GOT3 (cell line): ENCODE measurements around the gene AGK.
"Not testable (repeated sequence)": the region's sequence is repeated elsewhere in the genome, so short reads cannot be mapped to it uniquely, and the experiment has no call there.

Experiments
- DNase-seq: peaks from one replicate; lab custom pipeline; 2025; ENCODE audit warnings: mixed read lengths; lab: John Stamatoyannopoulos, UW

Gene AGK

DNA sequence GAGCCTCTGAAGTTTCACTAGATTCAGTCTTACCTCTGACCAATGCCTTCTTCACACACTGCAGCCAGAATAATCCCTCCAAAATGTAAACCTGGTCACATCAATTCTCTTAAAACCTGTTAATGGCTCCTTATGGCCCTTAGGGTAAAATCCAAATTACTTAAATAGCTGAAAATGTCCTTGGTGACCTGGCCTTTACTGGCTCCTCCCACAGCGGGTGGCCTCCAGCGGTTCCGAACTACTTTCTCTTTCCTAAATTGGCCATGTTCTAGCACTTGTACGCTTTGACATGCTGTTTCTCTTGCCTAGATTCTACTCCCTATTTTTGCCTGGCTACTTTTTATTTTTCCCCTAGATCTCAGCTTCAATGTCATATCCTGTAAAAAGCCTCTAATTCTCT is 36.1 kb downstream of the AGK start:
- DNase-seq = no peak

DNA sequence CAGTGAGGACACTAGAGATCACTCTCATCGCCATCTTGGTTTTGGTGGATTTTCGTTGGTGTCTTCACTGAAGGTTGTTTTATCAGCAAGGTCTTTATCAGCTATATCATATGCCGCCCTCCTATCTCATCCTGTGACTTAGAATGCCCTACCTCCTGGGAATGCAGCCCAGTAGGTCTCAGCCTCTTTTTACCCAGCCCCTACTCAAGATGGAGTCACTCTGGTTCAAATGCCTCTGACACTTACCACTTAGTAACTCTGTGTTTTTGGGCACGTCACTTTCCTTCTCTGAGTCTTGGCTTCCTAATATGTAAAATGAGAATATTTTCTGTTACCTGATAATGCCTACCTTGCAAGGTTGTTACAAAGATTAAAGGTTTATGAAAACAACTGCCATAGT is 37.7 kb downstream of the AGK start:
- DNase-seq = no peak

DNA sequence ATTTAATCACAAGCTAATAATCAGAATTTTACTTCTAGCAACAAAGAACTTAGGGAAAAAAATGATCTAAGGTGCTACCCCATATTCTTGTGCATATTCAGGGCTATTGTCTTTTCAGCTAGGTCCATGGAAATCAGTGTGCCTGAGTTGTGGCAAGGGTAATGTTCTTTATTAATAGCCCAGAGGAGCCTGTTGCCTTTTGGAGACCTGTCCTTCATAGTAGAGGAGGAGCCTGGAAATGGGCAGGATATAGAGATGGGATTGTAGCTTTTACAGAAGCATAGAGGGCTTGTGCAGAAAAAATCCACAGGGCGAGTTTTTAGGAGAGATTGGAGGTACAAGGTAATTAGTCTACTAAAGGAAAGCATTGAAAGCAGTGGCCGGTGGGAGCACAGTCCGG is 38.9 kb downstream of the AGK start:
- DNase-seq = no peak

DNA sequence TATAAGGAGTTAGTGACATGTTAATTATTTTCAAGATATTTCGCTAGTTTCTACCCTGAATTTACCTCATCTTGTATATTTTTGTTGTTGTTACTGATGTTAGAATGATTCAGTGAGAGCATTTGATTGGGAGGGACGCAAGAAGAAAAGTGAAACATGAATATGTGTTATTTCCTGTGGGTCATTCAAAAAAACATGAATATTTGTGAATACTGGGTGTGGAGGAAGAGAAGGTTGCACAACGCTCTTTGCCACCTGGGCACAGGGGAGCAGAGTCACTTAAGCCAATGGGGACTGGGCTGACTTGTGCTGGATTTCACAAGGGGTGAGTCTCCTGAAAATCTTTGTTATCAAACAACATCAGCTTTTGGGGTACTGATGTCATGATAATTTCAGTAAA is 39.5 kb downstream of the AGK start:
- no peak for DNase-seq

DNA sequence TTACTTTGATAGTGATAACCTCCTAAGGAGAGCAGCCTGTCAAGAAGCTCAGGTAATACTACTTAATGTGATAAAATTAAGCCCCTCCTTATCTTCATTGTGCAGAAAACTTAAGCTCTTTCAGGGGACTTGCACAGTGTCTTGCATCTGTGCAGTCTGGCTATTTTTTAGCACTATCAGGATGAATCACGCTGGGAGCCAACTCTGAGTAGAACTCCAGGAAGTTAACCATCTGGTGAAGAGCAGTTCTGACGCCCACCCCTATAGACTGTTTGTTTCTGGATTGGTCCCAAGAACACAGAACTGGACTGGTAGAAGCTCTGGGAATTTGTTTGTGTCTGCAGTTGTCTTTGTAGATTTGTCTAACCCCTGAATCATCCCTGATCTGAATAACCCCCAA is 41.9 kb downstream of the AGK start:
- DNase-seq = no peak

DNA sequence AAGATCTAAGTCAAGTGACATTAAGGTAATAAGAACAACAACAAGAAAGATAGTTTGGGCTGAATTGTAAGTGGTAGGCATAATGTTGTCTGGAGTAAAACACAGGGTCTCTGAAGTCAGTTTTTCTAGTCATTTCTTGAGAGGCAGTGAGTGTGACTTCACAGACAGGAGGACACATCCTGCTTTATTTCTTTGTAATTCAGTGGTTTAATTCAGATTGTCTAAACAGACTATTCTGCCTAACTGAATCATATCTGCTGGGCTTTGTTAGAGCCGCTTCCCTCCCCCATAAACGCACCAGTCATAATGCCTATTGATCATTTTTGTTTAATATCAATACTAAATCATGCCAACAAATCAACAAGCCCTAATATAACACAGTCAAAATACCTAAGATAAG is 46.8 kb downstream of the AGK start:
- DNase-seq = no peak

DNA sequence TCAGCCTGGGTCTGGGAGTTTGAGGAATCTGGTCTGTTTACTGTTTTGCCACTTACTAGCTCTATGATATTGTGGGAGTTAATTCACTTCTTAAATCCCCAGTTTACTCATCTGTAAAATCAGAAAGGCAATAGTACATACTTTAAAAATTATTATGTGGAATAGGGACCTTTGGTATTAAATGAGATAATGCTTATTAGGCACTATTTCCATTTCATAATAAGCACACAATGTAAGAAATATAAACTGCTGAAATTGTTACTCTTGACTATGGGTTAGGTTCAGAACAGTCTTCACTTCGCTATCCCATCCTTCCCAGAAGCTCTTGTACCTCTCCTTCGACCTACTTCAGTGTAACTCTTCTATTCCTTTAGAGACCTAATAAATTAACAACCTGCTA is 47.2 kb downstream of the AGK start:
- no peak for DNase-seq

DNA sequence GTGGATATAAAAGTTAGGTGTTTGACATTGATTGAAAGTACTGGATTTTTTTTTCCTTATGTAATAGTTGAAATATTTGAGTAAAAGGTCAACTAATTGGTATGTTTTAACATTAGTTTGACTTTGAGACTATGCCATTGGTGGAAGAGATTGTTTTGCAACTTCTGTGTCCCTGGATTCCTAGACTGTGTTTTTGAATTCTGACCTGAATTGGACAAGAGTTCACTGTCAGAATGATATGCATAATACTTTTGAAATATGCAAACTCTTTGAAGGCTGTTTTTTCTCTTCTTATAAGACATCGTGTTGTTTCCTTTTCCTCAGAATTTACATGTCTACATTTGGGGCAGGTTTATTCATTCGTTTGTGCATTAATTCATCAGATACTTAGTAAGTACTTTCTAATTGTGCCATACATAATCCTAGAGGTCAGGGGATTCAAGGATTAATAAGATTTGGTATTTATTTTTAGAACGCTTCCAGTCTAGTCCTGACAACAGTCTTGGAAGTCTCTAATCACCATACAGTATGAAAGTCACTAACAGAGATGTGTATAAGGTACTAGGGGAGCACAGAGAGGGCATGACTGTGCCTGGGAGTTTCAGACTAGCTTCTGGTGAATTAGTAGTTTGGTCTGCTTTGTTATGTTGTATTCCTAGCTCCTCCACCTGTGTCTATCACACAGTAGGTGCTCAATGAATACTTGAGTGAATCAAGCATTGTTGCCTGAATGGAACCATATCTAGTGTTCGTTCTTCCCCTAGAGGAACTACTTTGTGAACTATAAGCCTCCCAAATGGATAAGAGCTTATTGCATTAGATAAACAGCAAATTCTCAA is 49.2 kb downstream of the AGK start:
- DNase-seq = no peak

DNA sequence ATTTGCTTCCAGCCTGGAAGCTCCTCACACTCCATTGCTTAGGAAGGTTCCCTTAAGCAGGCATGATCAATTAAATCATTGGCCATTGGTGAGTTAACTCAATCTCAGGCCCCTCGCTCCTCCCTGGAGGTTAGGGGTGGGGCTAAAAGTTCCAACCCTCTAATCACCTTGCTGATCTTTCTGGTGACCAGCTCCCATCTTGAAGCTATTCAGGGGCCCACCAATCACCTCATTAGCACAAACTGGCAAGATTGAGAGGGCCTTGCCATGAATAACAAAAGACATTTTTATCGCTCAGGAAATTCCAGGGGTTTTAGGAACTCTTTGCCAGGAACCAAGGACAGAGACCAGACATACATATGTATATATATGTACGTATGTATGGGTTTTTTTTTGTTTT is 58.4 kb downstream of the AGK start:
- no peak for DNase-seq

DNA sequence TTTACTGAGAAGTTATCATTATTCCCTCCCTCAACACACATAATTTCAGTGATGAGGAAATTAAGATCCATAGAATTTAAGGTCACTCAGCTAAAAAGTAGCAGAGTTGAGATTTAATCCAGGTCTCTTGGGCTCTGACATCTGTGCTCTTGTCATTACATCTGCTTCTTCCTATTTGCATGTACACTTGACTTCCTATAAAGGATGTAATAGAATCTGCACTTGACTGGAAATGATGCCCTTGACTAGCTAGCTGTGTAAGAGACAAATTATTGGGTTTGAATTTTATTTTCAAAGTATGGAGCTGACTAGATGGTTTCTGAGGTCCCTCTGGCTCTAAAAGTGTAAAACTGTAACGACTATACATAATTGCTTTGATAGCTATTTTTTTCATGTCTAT is 59.5 kb downstream of the AGK start:
- DNase-seq = no peak

DNA sequence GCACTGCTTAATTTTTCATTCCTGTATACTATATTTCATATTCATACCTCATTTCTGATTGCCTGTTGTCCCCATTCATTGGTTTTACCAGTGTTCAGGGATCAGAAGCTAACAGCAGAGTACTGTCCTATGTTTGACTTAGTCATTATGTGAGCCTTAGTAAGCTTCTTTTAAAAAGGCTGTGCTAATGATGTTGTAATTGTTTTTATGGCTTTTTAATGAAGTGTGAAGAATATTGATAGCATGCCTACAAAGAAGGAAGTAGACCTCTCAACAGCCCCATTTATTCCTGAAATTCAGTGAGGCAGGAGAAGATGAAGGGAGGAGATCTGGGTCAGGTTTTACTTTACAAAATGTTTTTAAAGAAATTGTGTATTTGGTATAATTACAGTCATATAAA is 61.7 kb downstream of the AGK start:
- DNase-seq = no peak

DNA sequence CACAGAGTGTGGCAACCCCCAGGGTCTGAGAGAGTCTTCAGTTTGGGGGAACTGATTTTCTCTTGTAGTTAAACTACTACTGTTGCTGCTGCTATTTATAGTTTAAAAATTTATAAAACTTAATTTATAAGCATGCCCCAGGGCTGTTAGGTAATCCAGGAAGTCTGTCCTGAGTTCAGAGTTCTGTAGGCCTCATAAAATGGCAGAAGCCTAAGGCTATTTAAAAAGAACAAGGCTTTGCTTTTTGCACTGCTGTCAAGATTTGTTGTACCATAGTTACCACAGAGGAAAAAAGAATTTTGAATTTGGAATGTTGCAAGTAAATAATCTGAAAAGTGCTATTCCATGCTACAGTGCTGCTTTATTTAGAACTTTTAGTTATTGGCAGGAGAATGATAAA is 66.1 kb downstream of the AGK start:
- no peak for DNase-seq

DNA sequence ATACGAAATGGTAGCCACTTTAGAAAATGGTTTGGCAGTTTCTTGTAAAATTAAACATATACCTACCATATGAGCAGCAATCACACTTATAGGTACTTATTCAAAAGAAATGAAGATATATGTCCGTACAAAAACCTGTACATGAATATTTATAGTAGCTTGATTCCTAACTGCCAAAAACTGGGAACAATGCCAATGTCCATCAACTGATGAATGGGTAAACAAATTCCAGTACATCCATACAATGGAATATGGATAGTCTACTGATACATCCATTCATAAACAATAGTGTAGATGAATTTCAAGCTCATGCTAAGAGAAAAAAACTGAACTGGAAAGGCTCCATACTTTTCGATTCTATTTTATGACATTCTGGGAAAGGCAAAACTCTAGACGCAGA is 68.5 kb downstream of the AGK start:
- DNase-seq = no peak

DNA sequence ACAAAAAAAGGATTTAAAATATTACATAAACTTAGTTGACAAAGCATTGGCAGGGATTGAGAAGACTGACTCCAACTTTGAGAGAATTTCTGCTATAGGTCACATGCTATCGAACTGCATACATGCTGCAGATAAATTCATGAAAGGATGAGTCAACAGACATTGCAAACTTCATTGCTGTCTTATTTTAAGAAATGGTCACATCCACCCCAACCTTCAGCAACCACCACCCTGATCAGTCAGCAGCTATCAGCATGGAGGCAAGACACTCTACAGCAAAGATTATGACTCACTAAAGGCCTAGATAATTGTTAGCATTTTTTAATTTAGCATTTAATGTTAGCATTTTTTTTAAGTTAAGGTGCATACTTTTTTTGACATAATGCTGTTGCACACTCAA is 73.6 kb downstream of the AGK start:
- no peak for DNase-seq

DNA sequence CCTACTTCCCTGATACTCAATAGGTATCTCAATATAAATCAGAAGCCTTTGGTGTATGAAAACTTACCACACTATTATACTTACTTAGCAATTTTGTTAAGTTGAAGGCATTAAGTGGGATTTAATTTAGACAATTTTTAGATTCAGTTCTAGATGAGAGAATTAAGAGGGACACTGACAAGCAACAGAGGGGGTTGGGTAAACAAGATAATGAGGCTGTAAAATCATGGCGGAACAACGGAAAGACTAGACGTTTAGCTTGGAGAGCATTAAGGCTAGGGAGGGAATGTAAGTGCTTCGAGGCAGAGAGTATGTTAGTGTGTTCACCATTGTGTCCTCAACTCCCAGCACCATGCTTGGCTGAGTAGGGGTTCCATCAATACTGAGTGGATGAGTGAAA is 79.4 kb downstream of the AGK start:
- DNase-seq = no peak

DNA sequence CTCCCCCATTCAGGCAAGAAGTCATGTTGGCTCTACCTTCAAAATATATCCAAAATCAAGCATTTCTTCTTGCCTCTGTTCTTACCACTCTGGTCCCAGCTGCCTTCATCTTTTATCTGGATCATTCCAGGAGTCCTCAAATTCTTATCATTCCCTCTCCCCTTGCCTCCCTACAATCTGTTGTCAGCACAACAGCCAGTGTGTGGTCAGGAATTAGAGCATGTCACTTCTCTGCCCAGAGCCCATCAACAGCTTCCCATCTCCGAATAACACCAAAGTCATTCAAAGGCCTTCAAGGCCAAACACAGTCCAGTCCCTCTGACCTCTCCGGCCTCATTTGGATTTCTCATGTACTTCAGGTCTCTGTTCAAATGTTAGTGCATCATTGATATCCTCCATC is 80.3 kb downstream of the AGK start:
- no peak for DNase-seq

DNA sequence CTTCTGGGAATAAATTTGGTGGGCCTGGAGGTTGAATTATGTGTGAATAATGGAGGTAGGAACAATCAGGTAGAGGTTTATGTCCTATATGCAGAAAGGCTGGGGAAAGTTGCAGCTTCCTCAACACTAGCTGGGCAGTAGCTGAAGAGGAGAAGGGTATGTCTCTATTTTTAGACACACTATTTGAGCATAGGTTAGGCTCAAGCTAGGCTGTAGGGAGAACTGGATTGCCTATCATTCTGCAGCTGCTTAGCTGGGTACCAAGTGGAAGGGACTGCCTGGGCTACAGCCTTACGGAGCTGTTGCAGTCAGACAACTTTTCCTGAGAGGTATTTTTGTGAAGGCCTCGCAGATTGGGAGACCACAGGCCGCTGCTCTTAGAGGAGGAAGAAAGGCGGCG is 82.9 kb downstream of the AGK start:
- no peak for DNase-seq

DNA sequence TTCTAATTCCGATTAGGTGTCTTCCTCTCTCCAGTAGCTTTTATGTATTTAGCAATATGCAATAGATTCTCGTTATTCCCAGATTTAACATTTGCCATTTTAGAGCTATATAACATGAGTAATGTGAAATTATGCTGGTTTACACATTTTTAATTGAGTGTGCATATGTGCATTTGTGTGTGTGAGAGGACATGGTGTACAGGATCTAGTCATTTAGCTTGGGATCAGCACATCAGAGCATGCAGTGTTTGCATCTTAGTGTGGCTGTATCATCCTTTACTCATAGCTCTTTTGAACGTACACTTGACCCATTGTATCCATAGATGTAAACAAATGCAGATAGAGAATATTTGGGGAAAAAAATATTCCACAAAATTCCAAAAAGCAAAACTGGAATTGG is 84.8 kb downstream of the AGK start:
- no peak for DNase-seq

DNA sequence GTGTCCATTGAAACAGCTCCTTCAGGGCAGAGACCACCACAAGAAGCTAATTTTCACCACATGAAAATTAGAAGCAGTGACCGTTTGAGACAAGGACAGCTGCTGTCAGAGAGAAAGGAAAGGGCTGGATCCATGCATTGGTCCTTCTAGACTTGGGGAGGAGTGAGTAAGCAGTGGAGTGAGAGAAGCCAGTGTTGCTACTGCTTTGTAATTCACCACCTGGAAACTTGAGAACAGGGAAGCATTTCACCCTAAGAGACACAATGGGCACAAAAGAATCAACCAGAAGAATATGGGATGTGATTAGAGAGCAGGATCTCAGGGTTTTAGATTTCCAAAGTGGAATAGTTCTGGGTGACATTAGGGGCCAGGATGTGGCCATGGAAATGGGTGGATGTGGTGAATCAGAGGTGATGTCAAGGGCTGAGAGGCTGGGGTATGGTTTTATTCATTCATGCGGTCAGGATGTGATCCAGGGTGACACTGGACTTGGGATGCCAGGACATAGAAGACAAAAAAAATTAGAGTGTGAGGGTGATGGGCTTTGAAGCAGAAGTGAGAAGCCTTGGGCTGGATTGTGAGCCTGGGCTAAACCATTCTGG is 89.1 kb downstream of the AGK start:
- no peak for DNase-seq

DNA sequence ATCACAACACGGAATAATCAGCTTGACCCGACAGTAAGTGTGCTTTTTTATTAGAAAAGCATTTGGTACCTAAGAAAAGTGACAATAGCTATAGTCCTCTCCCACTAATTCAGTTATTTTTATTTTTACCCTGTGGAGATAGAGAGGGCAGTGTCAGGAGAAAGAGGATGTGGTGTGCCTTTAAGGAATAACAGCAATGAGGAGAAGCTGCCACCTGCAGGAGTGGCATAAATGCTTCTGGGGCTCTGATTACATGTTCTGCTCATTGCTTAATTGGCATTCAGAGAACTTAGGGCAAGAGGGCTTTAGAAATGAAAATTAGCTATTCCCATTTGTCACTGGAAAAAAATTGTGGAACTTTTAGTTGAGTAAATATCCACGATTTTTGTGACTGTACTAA is 90.7 kb downstream of the AGK start:
- DNase-seq = no peak

DNA sequence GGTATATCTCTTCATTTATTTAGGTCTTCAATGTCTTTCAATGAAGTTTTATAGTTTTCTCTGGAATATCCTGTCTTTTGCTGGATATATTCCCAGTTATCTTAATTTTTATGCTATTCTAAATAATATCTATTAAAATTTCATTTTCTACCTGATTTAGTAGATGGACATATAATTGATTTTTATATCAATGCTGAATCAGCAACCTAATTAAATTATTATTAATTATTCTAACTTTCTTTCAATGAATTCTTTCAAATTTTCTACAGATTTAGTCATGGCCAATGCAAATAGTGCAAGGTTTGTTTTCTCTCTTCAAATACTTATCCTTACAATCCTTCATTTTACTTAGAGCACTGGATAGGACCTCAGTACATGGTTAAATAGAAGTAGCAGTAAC is 94.0 kb downstream of the AGK start:
- no peak for DNase-seq

DNA sequence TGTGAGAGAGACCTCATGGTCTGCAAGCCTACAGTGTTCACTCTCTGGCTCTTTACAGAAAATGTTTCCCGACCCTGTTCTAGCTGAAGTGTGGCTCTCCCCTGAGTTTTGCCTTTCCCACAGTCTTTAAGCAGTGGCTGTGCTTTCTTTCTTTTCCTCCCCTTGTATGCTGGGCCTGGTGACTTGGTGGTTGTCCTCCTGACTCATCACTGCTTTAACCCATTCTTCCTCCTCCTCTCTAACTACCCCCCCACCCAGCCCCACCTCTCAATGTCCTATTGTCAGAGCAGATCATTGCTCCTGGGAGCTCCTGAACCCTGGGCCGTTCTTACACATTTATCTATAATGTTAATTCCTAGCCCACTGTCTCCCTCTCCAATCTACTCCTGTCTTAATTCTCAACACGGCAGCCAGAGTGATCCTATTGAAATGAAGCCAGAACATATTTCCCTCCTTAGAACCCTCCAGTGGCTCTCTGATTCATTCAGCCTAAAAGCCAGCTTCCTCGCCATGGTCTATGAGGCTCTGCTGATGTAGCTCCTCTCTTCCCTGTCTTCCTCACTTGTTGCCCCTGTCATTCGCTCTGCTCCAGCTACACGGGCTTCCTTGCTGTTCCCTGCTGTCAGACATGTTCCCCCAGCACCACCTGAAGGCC is 95.7 kb downstream of the AGK start:
- no peak for DNase-seq

DNA sequence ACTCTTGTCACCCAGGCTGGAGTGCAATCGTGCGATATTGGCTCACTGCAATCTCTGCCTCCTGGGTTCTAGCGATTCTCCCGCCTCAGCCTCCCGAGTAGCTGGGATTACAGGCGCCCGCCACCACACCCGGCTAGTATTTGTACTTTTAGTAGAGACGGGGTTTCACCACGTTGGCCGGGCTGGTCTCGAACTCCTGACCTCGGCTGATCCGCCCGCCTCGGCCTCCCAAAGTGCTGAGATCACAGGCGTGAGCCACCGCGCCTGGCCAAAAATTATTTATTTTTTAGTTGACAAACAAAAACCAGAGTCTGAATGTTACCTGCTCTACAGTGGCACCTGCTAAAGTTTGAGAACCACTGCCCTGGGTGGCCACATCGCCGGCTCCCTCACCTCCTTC is 96.5 kb downstream of the AGK start:
- not testable (repeated sequence) for DNase-seq
